Neural progenitor cell (in vitro differentiated cells): Measurements from ENCODE around the gene PLCH2.

Experiments
- EZH2 ChIP-seq: fragments of 200-600 bp; sonication (generic); IDR thresholded peaks from 2 replicates; pipeline ENCODE4 v1.6.1; 2017; ENCODE audit warnings: antibody characterized with exemption, mild to moderate bottlenecking, moderate library complexity
- TF ChIP-seq, protein P1 (sequence below): fragments of 200-600 bp; sonication (generic); IDR thresholded peaks from 2 replicates; pipeline ENCODE4 v1.5.1; 2017; ENCODE audit warnings: antibody characterized with exemption, mild to moderate bottlenecking

DNA sequence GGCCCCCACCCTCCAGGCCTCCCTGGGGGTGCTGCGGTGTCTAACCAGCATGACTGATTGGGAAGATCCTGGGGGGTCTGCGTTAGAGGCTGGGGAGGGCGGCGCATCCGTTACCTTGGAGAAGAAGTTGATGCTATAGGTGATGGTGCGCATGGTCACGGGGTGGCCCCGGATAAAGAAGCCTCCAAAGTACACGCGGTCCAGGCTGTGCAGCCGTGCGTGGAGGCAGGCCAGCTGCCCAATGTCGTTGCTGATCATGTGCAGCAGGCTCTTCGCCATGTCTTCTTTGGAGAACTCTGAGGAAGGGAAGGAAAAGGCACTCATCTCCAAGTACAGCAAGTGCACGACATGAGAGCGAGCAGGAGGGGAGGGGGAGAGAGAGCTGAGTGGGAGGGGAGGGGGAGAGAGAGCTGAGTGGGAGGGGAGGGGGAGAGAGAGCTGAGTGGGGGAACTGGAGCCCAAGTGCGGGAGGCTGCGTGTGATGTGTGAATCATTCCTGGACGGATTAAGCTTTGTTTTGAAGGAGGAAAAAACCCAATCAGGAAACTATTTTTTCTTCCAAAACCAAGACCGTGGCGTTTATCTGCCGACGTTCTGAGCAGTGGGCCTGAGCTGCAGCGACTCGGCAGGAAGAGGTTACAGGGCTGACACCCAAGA is 43.1 kb downstream of the PLCH2 start:
- TF ChIP-seq, protein P1, sequence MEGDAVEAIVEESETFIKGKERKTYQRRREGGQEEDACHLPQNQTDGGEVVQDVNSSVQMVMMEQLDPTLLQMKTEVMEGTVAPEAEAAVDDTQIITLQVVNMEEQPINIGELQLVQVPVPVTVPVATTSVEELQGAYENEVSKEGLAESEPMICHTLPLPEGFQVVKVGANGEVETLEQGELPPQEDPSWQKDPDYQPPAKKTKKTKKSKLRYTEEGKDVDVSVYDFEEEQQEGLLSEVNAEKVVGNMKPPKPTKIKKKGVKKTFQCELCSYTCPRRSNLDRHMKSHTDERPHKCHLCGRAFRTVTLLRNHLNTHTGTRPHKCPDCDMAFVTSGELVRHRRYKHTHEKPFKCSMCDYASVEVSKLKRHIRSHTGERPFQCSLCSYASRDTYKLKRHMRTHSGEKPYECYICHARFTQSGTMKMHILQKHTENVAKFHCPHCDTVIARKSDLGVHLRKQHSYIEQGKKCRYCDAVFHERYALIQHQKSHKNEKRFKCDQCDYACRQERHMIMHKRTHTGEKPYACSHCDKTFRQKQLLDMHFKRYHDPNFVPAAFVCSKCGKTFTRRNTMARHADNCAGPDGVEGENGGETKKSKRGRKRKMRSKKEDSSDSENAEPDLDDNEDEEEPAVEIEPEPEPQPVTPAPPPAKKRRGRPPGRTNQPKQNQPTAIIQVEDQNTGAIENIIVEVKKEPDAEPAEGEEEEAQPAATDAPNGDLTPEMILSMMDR = no peak
- no peak for TF ChIP-seq EZH2
